Measurements from ENCODE around the gene PDK2. TPM values are rescaled to one million over a fixed set of nuclear protein-coding genes. Genes with fewer than 3 reads are reported as not detected.

The PDK2 gene
- total RNA-seq, 1 donor from 2014 or later: 37.1 TPM

DNA sequence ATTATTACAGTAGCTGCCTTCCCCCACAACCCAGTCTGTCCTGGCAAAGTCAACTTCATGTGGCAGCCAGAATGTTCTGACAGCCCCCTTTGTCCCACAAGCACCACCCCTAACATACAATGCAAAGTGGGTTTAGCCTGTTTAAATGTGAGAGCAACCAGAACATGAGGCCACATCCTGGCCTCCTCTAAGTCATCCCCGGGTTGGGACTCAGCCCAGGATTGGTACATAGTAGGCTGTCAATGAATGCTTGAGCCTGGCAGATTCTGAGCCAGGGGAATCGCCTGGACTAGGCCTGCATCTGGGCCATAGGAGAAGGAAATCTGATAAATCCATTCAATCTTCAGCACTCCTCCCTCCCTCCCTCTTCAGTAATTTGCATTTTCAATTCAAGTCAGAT is 43.5 kb upstream of the PDK2 start:
- no peak for TF ChIP-seq CTCF (IDR thresholded peaks at IDR 0.05; ENCODE audit: unreplicated experiment)
- H3K27ac Mint-ChIP-seq: no peak overlapping the region
- no peaks in the 10 kb centered on the region for H3K36me3 Mint-ChIP-seq (ENCODE audit: insufficient read depth)
- no peak for DNase-seq (ENCODE audit: low spot score, unreplicated experiment)
- no peaks in the 10 kb centered on the region for H3K9me3 Mint-ChIP-seq (ENCODE audit: low read depth)
- H3K27me3 Mint-ChIP-seq: peaks cover 20% of the 10 kb centered on the region
- H3K4me3 Mint-ChIP-seq (ENCODE audit: low read depth): no peak overlapping the region
- H3K4me1 Mint-ChIP-seq (ENCODE audit: low read depth): peaks cover 21% of the 10 kb centered on the region

- peaks cover 23% of the 10 kb centered on the region for H3K27me3 Mint-ChIP-seq
- peaks cover 27% of the 10 kb centered on the region for H3K4me1 Mint-ChIP-seq (ENCODE audit: low read depth)
Measured at GRCh38 chr17:50052241-50052796, 42.8 kb upstream of the PDK2 start.

GRCh38 chr17:50052822-50053653 is 42.1 kb upstream of the PDK2 start:
- Mint-ChIP-seq H3K9me3 (ENCODE audit: low read depth) (no peaks in the 10 kb centered on the region), H3K27ac (no peak overlapping the region), H3K4me1 (ENCODE audit: low read depth) (peaks cover 32% of the 10 kb centered on the region), H3K36me3 (ENCODE audit: insufficient read depth) (no peaks in the 10 kb centered on the region), H3K4me3 (ENCODE audit: low read depth) (no peak overlapping the region), H3K27me3 (peaks cover 27% of the 10 kb centered on the region)
- no peak for DNase-seq (ENCODE audit: low spot score, unreplicated experiment)
- TF ChIP-seq CTCF (IDR thresholded peaks at IDR 0.05; ENCODE audit: unreplicated experiment): no peak

More at GRCh38 chr17:50052241-50052796, 42.8 kb upstream of the PDK2 start:
- Mint-ChIP-seq H3K9me3 (ENCODE audit: low read depth) (no peaks in the 10 kb centered on the region), H3K4me3 (ENCODE audit: low read depth) (no peak overlapping the region), H3K27ac (no peak overlapping the region), H3K36me3 (ENCODE audit: insufficient read depth) (no peaks in the 10 kb centered on the region)
- no peak for TF ChIP-seq CTCF (IDR thresholded peaks at IDR 0.05; ENCODE audit: unreplicated experiment)
- no peak for DNase-seq (ENCODE audit: low spot score, unreplicated experiment)

DNA sequence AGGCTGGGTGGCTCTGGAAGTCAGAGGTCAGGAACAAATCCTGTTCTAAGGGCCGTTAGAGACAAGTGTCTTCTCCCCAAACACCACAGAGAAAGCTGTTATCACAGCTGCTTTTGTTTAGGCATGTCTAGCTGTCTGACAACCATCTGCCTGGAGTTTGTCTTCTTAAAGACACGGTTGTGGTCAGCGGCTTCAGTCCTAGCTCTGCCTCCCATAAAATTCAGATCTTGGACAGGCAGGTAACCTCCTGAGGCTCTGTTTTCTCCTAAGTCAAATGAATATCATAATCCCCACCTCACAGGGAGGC is 41.5 kb upstream of the PDK2 start:
- Mint-ChIP-seq H3K27me3 (peaks cover 31% of the 10 kb centered on the region), H3K4me1 (ENCODE audit: low read depth) (peaks cover 33% of the 10 kb centered on the region), H3K27ac (no peak overlapping the region), H3K9me3 (ENCODE audit: low read depth) (no peaks in the 10 kb centered on the region), H3K4me3 (ENCODE audit: low read depth) (no peak overlapping the region), H3K36me3 (ENCODE audit: insufficient read depth) (no peaks in the 10 kb centered on the region)
- no peak for TF ChIP-seq CTCF (IDR thresholded peaks at IDR 0.05; ENCODE audit: unreplicated experiment)
- DNase-seq (ENCODE audit: low spot score, unreplicated experiment): no peak

GRCh38 chr17:50055055-50055425 is 40.1 kb upstream of the PDK2 start:
- Mint-ChIP-seq H3K9me3 (ENCODE audit: low read depth) (no peaks in the 10 kb centered on the region), H3K27ac (peak overlapping the region; percentile 93), H3K27me3 (peaks cover 30% of the 10 kb centered on the region), H3K4me3 (ENCODE audit: low read depth) (peak overlapping the region; percentile 83), H3K36me3 (ENCODE audit: insufficient read depth) (no peaks in the 10 kb centered on the region), H3K4me1 (ENCODE audit: low read depth) (peaks cover 33% of the 10 kb centered on the region)
- TF ChIP-seq CTCF (IDR thresholded peaks at IDR 0.05; ENCODE audit: unreplicated experiment): no peak
- DNase-seq (ENCODE audit: low spot score, unreplicated experiment): peak; percentile 27
